Measurements from ENCODE around the gene NEMF. TPM values are rescaled to one million over a fixed set of nuclear protein-coding genes. Genes with fewer than 3 reads are reported as not detected.
A peak's percentile ranks its signal among the peaks of the same experiment; 100 is the strongest.
"Not testable (repeated sequence)": the region's sequence is repeated elsewhere in the genome, so short reads cannot be mapped to it uniquely, and the experiment has no call there.

Gene NEMF
- total RNA-seq, 2 donors from 2014 or later: 95.2 to 120 TPM

- no peaks in the 10 kb centered on the region for H3K27me3 Mint-ChIP-seq
- DNase-seq (ENCODE audit: low spot score) (no peak), ATAC-seq (peak in 1 of 2 donors; percentile 22)
Observed at GRCh38 chr14:49892301-49892635, 39.7 kb upstream of the NEMF start.

GRCh38 chr14:49888293-49888692 is 35.7 kb upstream of the NEMF start:
- ATAC-seq (no peak), DNase-seq (ENCODE audit: low spot score) (no peak)
- Mint-ChIP-seq H3K36me3 (peaks cover 6% of the 10 kb centered on the region), H3K4me3 (no peak overlapping the region), H3K27ac (no peak overlapping the region), H3K27me3 (no peaks in the 10 kb centered on the region), H3K9me3 (no peaks in the 10 kb centered on the region), H3K4me1 (ENCODE audit: low read depth in 2 of 2) (peaks cover 6 to 11% of the 10 kb centered on the region in 2 donors)

More at GRCh38 chr14:49892301-49892635, 39.7 kb upstream of the NEMF start:
- Mint-ChIP-seq H3K4me1 (ENCODE audit: low read depth in 2 of 2) (peaks cover 23 to 42% of the 10 kb centered on the region in 2 donors), H3K27ac (peak overlapping the region; percentile 97 to 98), H3K36me3 (peaks cover 43% of the 10 kb centered on the region), H3K9me3 (no peaks in the 10 kb centered on the region), H3K4me3 (peak overlapping the region; percentile 99)

- ATAC-seq: no peak
- H3K4me3 Mint-ChIP-seq: no peak overlapping the region
- H3K36me3 Mint-ChIP-seq: no peaks in the 10 kb centered on the region
- peak overlapping the region in 1 of 2 donors; percentile 61 for H3K27ac Mint-ChIP-seq
- no peaks in the 10 kb centered on the region for H3K9me3 Mint-ChIP-seq
- H3K27me3 Mint-ChIP-seq: no peaks in the 10 kb centered on the region
- H3K4me1 Mint-ChIP-seq (ENCODE audit: low read depth in 2 of 2): peaks cover under 1 to 8% of the 10 kb centered on the region in 2 donors
- DNase-seq (ENCODE audit: low spot score): no peak
Observed at GRCh38 chr14:49886523-49886922, 33.9 kb upstream of the NEMF start.

- peaks cover 15 to 24% of the 10 kb centered on the region in 2 donors for H3K4me1 Mint-ChIP-seq (ENCODE audit: low read depth in 2 of 2)
- no peaks in the 10 kb centered on the region for H3K36me3 Mint-ChIP-seq
- ATAC-seq (peak in 1 of 2 donors; percentile 45), DNase-seq (ENCODE audit: low spot score) (no peak)
- peak overlapping the region in 1 of 2 donors; percentile 77 for H3K27ac Mint-ChIP-seq
- H3K4me3 Mint-ChIP-seq: no peak overlapping the region
- H3K27me3 Mint-ChIP-seq: no peaks in the 10 kb centered on the region
- H3K9me3 Mint-ChIP-seq: no peaks in the 10 kb centered on the region
Observed at GRCh38 chr14:49882826-49883694, 30.5 kb upstream of the NEMF start.

- Mint-ChIP-seq H3K27ac (peak overlapping the region; percentile 1 to 68), H3K9me3 (no peaks in the 10 kb centered on the region), H3K4me1 (ENCODE audit: low read depth in 2 of 2) (peaks cover 15 to 24% of the 10 kb centered on the region in 2 donors), H3K4me3 (no peak overlapping the region), H3K36me3 (no peaks in the 10 kb centered on the region), H3K27me3 (no peaks in the 10 kb centered on the region)
- ATAC-seq (no peak), DNase-seq (ENCODE audit: low spot score) (no peak)
Observed at GRCh38 chr14:49881350-49882001, 28.9 kb upstream of the NEMF start.

GRCh38 chr14:49880267-49881064 is 27.9 kb upstream of the NEMF start:
- DNase-seq (ENCODE audit: low spot score) (no peak), ATAC-seq (no peak)
- H3K27ac Mint-ChIP-seq: peak overlapping the region; percentile 14 to 68
- no peaks in the 10 kb centered on the region for H3K9me3 Mint-ChIP-seq
- peaks cover 15 to 21% of the 10 kb centered on the region in 2 donors for H3K4me1 Mint-ChIP-seq (ENCODE audit: low read depth in 2 of 2)
- H3K27me3 Mint-ChIP-seq: no peaks in the 10 kb centered on the region
- no peak overlapping the region for H3K4me3 Mint-ChIP-seq
- no peaks in the 10 kb centered on the region for H3K36me3 Mint-ChIP-seq

- H3K9me3 Mint-ChIP-seq: no peaks in the 10 kb centered on the region
- no peaks in the 10 kb centered on the region for H3K27me3 Mint-ChIP-seq
- no peaks in the 10 kb centered on the region for H3K36me3 Mint-ChIP-seq
- H3K4me3 Mint-ChIP-seq: no peak overlapping the region
- ATAC-seq: peak; percentile 83 to 90
- DNase-seq (ENCODE audit: low spot score): no peak
- H3K4me1 Mint-ChIP-seq (ENCODE audit: low read depth in 2 of 2): peaks cover 15 to 21% of the 10 kb centered on the region in 2 donors
- peak overlapping the region; percentile 14 to 68 for H3K27ac Mint-ChIP-seq
Observed at GRCh38 chr14:49879646-49880204, 27.1 kb upstream of the NEMF start.

- no peaks in the 10 kb centered on the region for H3K27me3 Mint-ChIP-seq
- H3K36me3 Mint-ChIP-seq: no peaks in the 10 kb centered on the region
- H3K4me1 Mint-ChIP-seq (ENCODE audit: low read depth in 2 of 2): peaks cover 16 to 19% of the 10 kb centered on the region in 2 donors
- no peaks in the 10 kb centered on the region for H3K9me3 Mint-ChIP-seq
- H3K4me3 Mint-ChIP-seq: no peak overlapping the region
- H3K27ac Mint-ChIP-seq: no peak overlapping the region
- no peak for DNase-seq (ENCODE audit: low spot score)
- ATAC-seq: no peak
Observed at GRCh38 chr14:49876563-49877127, 24.1 kb upstream of the NEMF start.

- DNase-seq (ENCODE audit: low spot score) (no peak), ATAC-seq (no peak)
- Mint-ChIP-seq H3K27ac (no peak overlapping the region), H3K4me1 (ENCODE audit: low read depth in 2 of 2) (peaks cover 12 to 18% of the 10 kb centered on the region in 2 donors), H3K4me3 (no peak overlapping the region), H3K9me3 (no peaks in the 10 kb centered on the region), H3K27me3 (no peaks in the 10 kb centered on the region), H3K36me3 (no peaks in the 10 kb centered on the region)
Observed at GRCh38 chr14:49875640-49876198, 23.1 kb upstream of the NEMF start.

- ATAC-seq; H3K27ac Mint-ChIP-seq; H3K9me3 Mint-ChIP-seq; H3K4me3 Mint-ChIP-seq; H3K36me3 Mint-ChIP-seq; H3K27me3 Mint-ChIP-seq; DNase-seq (ENCODE audit: low spot score): not testable (repeated sequence)
- peaks cover 8 to 20% of the 10 kb centered on the region in 2 donors for H3K4me1 Mint-ChIP-seq (ENCODE audit: low read depth in 2 of 2)
Observed at GRCh38 chr14:49873548-49873947, 21.0 kb upstream of the NEMF start.

- DNase-seq (ENCODE audit: low spot score): no peak
- Mint-ChIP-seq H3K27ac (no peak overlapping the region), H3K4me3 (no peak overlapping the region), H3K9me3 (no peaks in the 10 kb centered on the region), H3K36me3 (no peaks in the 10 kb centered on the region), H3K27me3 (no peaks in the 10 kb centered on the region), H3K4me1 (ENCODE audit: low read depth in 2 of 2) (peaks cover 10 to 29% of the 10 kb centered on the region in 2 donors)
- ATAC-seq: no peak
Observed at GRCh38 chr14:49870908-49871307, 18.3 kb upstream of the NEMF start.

GRCh38 chr14:49868720-49869114 is 16.1 kb upstream of the NEMF start:
- H3K27ac Mint-ChIP-seq: peak overlapping the region; percentile 94 to 98
- H3K4me1 Mint-ChIP-seq (ENCODE audit: low read depth in 2 of 2): peaks cover 10 to 29% of the 10 kb centered on the region in 2 donors
- H3K27me3 Mint-ChIP-seq: no peaks in the 10 kb centered on the region
- no peak for DNase-seq (ENCODE audit: low spot score)
- no peaks in the 10 kb centered on the region for H3K9me3 Mint-ChIP-seq
- no peaks in the 10 kb centered on the region for H3K36me3 Mint-ChIP-seq
- H3K4me3 Mint-ChIP-seq: peak overlapping the region; percentile 99
- no peak for ATAC-seq
